Vagina (tissue), 2 donors: ENCODE data around the gene DIAPH3. TPM values are rescaled to one million over a fixed set of nuclear protein-coding genes. Genes with fewer than 3 reads are reported as not detected.

Experiments used
- DNase-seq, 2 donors: peaks; one replicate each; pipeline ENCODE4 v3.0.0-alpha.2; 2017; ENCODE audit errors: extremely low spot score in 2 of 2
- H3K27ac ChIP-seq: fragments of 200-600 bp; sonication (generic); one replicate; pipeline ENCODE4 v1.5.1; 2019
- H3K27me3 ChIP-seq: fragments of 200-600 bp; sonication (generic); one replicate; pipeline ENCODE4 v1.5.1; 2019
- H3K36me3 ChIP-seq, 2 donors: fragments of 200-600 bp; sonication (generic); one replicate each; pipeline ENCODE4 v1.5.1; 2017 to 2019
- H3K4me1 ChIP-seq: fragments of 200-600 bp; sonication (generic); one replicate; pipeline ENCODE4 v1.5.1; 2019
- H3K4me3 ChIP-seq, 2 donors: fragments of 200-600 bp; sonication (generic); 1 replicate in 1 of 2; 2 replicates in 1 of 2; pipeline ENCODE4 v1.5.1; 2016 to 2019
- H3K9me3 ChIP-seq: fragments of 200-600 bp; sonication (generic); one replicate; pipeline ENCODE4 v1.5.1; 2019
- CTCF ChIP-seq, 3 experiments: fragments of 450-650 bp in 2 of 3; fragments of 200-600 bp in 1 of 3; sonication (generic) in 1 of 3; IDR thresholded peaks; one replicate each; pipeline ENCODE4 v1.5.1; 2017 to 2019; ENCODE audit warnings: antibody characterized with exemption in 3 of 3, mild to moderate bottlenecking in 2 of 3, moderate library complexity in 2 of 3
- POLR2A ChIP-seq, 2 donors: fragments of 450-650 bp; IDR thresholded peaks; one replicate each; pipeline ENCODE4 v1.6.1; 2017; ENCODE audit warnings: antibody characterized with exemption in 2 of 2, mild to moderate bottlenecking in 2 of 2, moderate library complexity in 2 of 2
- POLR2AphosphoS5 ChIP-seq, 2 donors: sonication (generic); formaldehyde crosslinking; IDR thresholded peaks; one replicate each; pipeline ENCODE4 v1.9.0; 2017; ENCODE audit warnings: antibody characterized with exemption in 2 of 2, mild to moderate bottlenecking in 2 of 2, low read depth in 1 of 2; ENCODE audit not compliant: insufficient read depth in 1 of 2
- intact Hi-C: fragments of 100-400 bp; cut with DNase I; formaldehyde crosslinking; loops from one replicate; pipeline ENCODE4 v1.15.1; 2023
- total RNA-seq: library from RNA; depleted of rRNA; stranded (reverse); fragments of >200 nt; gene quantifications from one replicate; pipeline ENCODE4 v1.2.3, GENCODE V29; 2016

The DIAPH3 gene
- total RNA-seq, 1 donor from 2014 or later: 1.2 TPM

- Histone ChIP-seq H3K4me1 (no peaks in the 10 kb centered on the region), H3K27me3 (no peaks in the 10 kb centered on the region), H3K9me3 (no peaks in the 10 kb centered on the region), H3K27ac (no peak overlapping the region), H3K4me3 (no peak overlapping the region), H3K36me3 (no peaks in the 10 kb centered on the region)
- DNase-seq: no peak
- intact Hi-C loops: no loop called here
- TF ChIP-seq POLR2AphosphoS5 (IDR thresholded peaks at IDR 0.05; ENCODE audit: insufficient read depth in 1 of 2, low read depth in 1 of 2): no peak
- TF ChIP-seq POLR2A (IDR thresholded peaks at IDR 0.05): no peak
- TF ChIP-seq CTCF (IDR thresholded peaks at IDR 0.05): no peak
Measured at GRCh38 chr13:59885076-59885475, 278.7 kb downstream of the DIAPH3 start.

- no peaks in the 10 kb centered on the region for H3K27me3 ChIP-seq
- no peak overlapping the region for H3K27ac ChIP-seq
- no peaks in the 10 kb centered on the region for H3K4me1 ChIP-seq
- DNase-seq: no peak
- H3K4me3 ChIP-seq: no peak overlapping the region
- H3K36me3 ChIP-seq: no peaks in the 10 kb centered on the region
- intact Hi-C loops: no loop called here
- TF ChIP-seq POLR2AphosphoS5 (IDR thresholded peaks at IDR 0.05; ENCODE audit: insufficient read depth in 1 of 2, low read depth in 1 of 2): no peak
- no peak for TF ChIP-seq POLR2A (IDR thresholded peaks at IDR 0.05)
- TF ChIP-seq CTCF (IDR thresholded peaks at IDR 0.05): no peak
- H3K9me3 ChIP-seq: no peaks in the 10 kb centered on the region
Measured at GRCh38 chr13:59883885-59884284, 279.8 kb downstream of the DIAPH3 start.

GRCh38 chr13:59880468-59880867 lies 283.3 kb downstream of the DIAPH3 start:
- Histone ChIP-seq H3K36me3 (no peaks in the 10 kb centered on the region), H3K9me3 (no peaks in the 10 kb centered on the region), H3K4me3 (no peak overlapping the region), H3K4me1 (no peaks in the 10 kb centered on the region), H3K27me3 (no peaks in the 10 kb centered on the region), H3K27ac (no peak overlapping the region)
- no peak for TF ChIP-seq POLR2AphosphoS5 (IDR thresholded peaks at IDR 0.05; ENCODE audit: insufficient read depth in 1 of 2, low read depth in 1 of 2)
- no peak for TF ChIP-seq POLR2A (IDR thresholded peaks at IDR 0.05)
- no peak for TF ChIP-seq CTCF (IDR thresholded peaks at IDR 0.05)
- intact Hi-C loops: no loop called here
- DNase-seq: no peak

GRCh38 chr13:59879281-59879680 lies 284.4 kb downstream of the DIAPH3 start:
- Histone ChIP-seq H3K36me3 (no peaks in the 10 kb centered on the region), H3K4me1 (no peaks in the 10 kb centered on the region), H3K27me3 (no peaks in the 10 kb centered on the region), H3K27ac (no peak overlapping the region), H3K4me3 (no peak overlapping the region), H3K9me3 (no peaks in the 10 kb centered on the region)
- no peak for DNase-seq
- intact Hi-C loops: no loop called here
- no peak for TF ChIP-seq POLR2A (IDR thresholded peaks at IDR 0.05)

- no peak for DNase-seq
- no peaks in the 10 kb centered on the region for H3K4me1 ChIP-seq
- H3K27me3 ChIP-seq: no peaks in the 10 kb centered on the region
- H3K9me3 ChIP-seq: no peaks in the 10 kb centered on the region
- TF ChIP-seq CTCF (IDR thresholded peaks at IDR 0.05): no peak
- TF ChIP-seq POLR2A (IDR thresholded peaks at IDR 0.05): no peak
- no peak for TF ChIP-seq POLR2AphosphoS5 (IDR thresholded peaks at IDR 0.05; ENCODE audit: insufficient read depth in 1 of 2, low read depth in 1 of 2)
- H3K36me3 ChIP-seq: no peaks in the 10 kb centered on the region
- no peak overlapping the region for H3K27ac ChIP-seq
- H3K4me3 ChIP-seq: no peak overlapping the region
- intact Hi-C loops: no loop called here
Measured at GRCh38 chr13:59877933-59878332, 285.8 kb downstream of the DIAPH3 start.

GRCh38 chr13:59874973-59875372 lies 288.8 kb downstream of the DIAPH3 start:
- no peak overlapping the region for H3K27ac ChIP-seq
- intact Hi-C loops: no loop called here
- H3K36me3 ChIP-seq: no peaks in the 10 kb centered on the region
- TF ChIP-seq CTCF (IDR thresholded peaks at IDR 0.05) (no peak), POLR2AphosphoS5 (IDR thresholded peaks at IDR 0.05; ENCODE audit: insufficient read depth in 1 of 2, low read depth in 1 of 2) (no peak), POLR2A (IDR thresholded peaks at IDR 0.05) (no peak)
- H3K4me3 ChIP-seq: no peak overlapping the region
- H3K9me3 ChIP-seq: no peaks in the 10 kb centered on the region
- no peaks in the 10 kb centered on the region for H3K27me3 ChIP-seq
- H3K4me1 ChIP-seq: no peaks in the 10 kb centered on the region
- DNase-seq: no peak
